Measurements from ENCODE around the gene OTUB2. TPM values are rescaled to one million over a fixed set of nuclear protein-coding genes. Genes with fewer than 3 reads are reported as not detected.
A peak's percentile ranks its signal among the peaks of the same experiment; 100 is the strongest.

OTUB2 gene
- total RNA-seq, 1 donor from 2014 or later: 5.5 TPM

GRCh38 chr14:94021416-94022157 lies 4.6 kb upstream of the OTUB2 start:
- ATAC-seq: no peak

DNA sequence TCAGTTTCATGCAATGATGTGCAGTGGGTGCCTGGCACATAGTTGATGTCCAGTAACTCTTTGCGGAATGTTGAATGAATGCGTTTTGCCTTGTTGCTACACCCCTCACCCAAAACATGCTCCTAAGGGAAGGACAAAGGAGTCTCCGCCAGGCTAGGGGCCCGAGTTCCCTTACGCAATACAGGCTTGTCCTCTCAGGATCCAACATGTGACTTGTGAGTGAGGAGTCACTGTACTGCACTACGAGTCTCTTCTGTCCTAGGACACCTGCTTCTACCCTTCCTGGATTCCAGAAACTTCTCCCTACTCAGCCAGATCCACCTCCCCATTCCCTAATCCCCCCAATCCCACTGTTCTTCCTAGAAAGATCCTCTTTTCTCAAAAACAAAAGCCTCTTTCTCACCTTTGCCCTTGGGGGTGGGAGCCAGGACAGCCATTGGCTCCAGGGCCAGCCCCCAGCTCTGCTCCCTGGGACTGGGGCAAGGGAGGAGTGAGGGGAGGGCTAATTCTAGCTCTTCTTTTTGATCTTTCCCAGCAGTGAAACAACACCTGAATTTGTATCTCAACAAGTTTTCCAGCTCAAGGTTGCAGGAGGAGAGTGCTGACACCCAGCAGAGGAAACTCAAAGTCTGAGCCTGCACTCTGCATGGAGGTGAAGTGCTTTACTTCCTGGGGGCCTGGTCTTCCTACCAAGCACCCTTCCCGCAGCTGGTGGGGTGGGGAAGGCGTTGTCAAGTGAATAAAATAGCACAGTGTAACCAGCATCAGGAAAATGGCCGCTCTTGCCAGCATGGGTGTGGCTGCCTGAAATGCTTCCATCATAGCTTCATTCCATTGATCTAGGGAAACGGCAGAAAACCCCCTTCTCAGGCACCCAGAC lies 3.4 kb upstream of the OTUB2 start:
- ATAC-seq: no peak

DNA sequence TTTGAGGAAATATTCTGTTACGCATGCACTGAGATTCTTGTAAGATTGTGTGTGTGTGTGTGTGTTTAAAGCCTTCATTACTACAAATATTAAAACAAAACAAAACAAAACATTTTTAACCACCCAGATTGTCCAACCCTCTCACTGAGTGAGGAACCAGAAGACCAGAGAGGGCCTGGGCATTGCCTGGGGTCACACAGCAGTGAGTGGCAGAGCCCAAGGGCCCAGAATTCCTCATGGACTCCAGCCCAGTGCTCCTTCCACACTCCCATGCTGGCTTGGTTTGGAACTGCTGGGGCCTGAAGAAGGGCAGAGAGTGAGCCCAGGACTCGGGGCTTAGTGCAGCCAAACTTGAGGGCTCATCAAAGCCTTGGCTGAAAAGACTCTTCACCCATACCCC lies 1.6 kb upstream of the OTUB2 start:
- ATAC-seq: no peak

- no peak for ATAC-seq
Observed at GRCh38 chr14:94025720-94026119, 420 bp upstream of the OTUB2 start.

GRCh38 chr14:94026889-94027469 lies 839 bp downstream of the OTUB2 start:
- peak; percentile 0 for ATAC-seq

GRCh38 chr14:94027566-94028449 lies 1.7 kb downstream of the OTUB2 start:
- ATAC-seq: peak; percentile 76

- ATAC-seq: no peak
Observed at GRCh38 chr14:94028450-94028826, 2.3 kb downstream of the OTUB2 start.

- ATAC-seq: no peak
Observed at GRCh38 chr14:94029265-94029664, 3.1 kb downstream of the OTUB2 start.

DNA sequence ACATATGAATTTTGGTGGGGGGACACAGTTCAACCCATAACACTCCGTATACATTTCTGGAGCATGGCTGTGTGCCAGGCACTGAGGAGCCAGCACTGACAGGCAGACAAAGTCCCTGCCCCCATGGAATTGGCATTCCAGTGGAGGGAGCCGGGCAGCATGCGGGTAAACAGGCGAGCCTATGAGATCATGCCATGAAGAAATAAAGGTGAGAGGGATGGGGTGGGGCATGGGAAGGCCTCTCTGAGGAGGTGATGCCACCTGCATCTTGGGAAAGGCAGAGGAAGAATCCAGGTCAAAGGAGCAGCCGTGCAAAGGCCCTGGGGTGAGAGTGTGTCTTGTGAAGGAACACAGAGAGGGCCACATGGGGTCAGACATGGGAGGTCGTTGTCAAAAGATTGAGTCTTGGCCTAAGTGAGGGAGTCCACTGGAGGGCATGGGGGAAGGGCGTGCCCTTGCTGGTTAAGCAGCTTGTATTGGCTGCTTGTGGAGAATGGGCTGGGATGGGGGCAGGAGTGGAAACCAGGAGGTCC lies 3.6 kb downstream of the OTUB2 start:
- ATAC-seq: no peak

- no peak for ATAC-seq
Observed at GRCh38 chr14:94030571-94030970, 4.4 kb downstream of the OTUB2 start.

- ATAC-seq: no peak
Observed at GRCh38 chr14:94031161-94031882, 5.2 kb downstream of the OTUB2 start.

- no peak for ATAC-seq
Observed at GRCh38 chr14:94031883-94032279, 5.7 kb downstream of the OTUB2 start.

DNA sequence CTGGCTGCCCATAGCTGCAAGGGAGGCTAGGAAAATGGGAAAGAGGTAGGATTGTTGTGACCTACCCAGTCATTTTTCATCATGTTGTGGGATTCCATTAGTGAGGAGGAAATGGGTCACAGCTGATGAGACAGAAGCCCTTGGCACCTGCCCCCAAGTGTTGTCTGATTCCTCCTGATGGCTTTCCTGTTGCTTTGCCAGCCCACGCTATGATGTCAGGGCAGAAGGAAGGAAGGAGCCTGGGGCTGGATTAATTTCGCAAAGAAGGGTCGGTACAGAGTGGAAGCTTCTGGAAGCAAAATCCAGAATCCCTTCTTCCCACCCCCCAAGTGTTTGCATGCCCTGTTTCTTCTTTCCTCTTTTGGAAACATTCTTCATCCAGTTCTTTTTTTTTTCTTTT lies 8.7 kb downstream of the OTUB2 start:
- no peak for ATAC-seq

- ATAC-seq: peak; percentile 81
Observed at GRCh38 chr14:94036313-94037167, 10.4 kb downstream of the OTUB2 start.

- no peak for ATAC-seq
Observed at GRCh38 chr14:94037954-94038353, 11.8 kb downstream of the OTUB2 start.

- ATAC-seq: no peak
Observed at GRCh38 chr14:94038510-94038909, 12.4 kb downstream of the OTUB2 start.

- ATAC-seq: no peak
Observed at GRCh38 chr14:94038921-94039629, 12.9 kb downstream of the OTUB2 start.

- no peak for ATAC-seq
Observed at GRCh38 chr14:94040247-94040646, 14.1 kb downstream of the OTUB2 start.

GRCh38 chr14:94040796-94041195 lies 14.7 kb downstream of the OTUB2 start:
- no peak for ATAC-seq

Data from esophagus mucosa (tissue), 1 donor.